Pons (tissue), 1 donor: ENCODE results near the gene MTAP.

Experiments
- DNase-seq: peaks from one replicate; pipeline ENCODE4 v3.0.0-alpha.2; 2016; ENCODE audit warnings: low spot score

MTAP gene

GRCh38 chr9:21852754-21853153, 50.3 kb downstream of the MTAP start:
- DNase-seq, result no peak

- DNase-seq, result no peak
Measured at GRCh38 chr9:21853414-21853813, 51.0 kb downstream of the MTAP start.

DNA sequence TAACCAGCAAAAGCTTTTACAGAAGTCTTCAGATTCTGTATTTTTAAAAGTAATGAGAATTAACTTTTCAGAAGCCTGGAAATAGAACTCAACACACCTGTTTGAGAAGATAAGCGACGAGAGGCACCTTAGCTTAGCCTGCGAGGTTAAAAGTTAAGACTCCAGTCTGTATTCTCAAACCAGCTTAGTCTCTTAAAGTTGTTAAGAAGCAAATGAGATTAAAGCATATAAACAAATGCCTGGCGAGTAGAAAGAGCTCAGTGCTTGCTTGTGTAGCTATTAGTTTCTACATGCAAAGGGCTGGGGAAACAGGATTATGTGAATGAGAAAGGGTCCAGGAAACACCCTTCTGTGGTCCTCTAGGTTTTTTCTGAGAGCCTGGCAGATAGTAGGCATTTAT, 51.7 kb downstream of the MTAP start:
- DNase-seq, result no peak

DNA sequence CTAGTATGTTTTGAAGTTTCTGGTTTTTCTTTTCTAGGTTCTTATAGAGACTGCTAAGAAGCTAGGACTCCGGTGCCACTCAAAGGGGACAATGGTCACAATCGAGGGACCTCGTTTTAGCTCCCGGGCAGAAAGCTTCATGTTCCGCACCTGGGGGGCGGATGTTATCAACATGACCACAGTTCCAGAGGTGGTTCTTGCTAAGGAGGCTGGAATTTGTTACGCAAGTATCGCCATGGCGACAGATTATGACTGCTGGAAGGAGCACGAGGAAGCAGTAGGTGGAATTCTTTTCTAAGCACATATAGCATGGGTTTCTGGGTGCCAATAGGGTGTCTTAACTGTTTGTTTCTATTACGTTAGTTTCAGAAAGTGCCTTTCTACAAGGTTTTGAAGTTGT, 52.2 kb downstream of the MTAP start:
- no peak for DNase-seq

GRCh38 chr9:21856301-21857094, 54.1 kb downstream of the MTAP start:
- no peak for DNase-seq

DNA sequence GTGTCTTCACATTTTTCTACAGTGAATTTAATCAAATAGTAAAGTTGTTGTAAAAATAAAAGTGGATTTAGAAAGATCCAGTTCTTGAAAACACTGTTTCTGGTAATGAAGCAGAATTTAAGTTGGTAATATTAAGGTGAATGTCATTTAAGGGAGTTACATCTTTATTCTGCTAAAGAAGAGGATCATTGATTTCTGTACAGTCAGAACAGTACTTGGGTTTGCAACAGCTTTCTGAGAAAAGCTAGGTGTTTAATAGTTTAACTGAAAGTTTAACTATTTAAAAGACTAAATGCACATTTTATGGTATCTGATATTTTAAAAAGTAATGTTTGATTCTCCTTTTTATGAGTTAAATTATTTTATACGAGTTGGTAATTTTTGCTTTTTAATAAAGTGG, 60.4 kb downstream of the MTAP start:
- no peak for DNase-seq

DNA sequence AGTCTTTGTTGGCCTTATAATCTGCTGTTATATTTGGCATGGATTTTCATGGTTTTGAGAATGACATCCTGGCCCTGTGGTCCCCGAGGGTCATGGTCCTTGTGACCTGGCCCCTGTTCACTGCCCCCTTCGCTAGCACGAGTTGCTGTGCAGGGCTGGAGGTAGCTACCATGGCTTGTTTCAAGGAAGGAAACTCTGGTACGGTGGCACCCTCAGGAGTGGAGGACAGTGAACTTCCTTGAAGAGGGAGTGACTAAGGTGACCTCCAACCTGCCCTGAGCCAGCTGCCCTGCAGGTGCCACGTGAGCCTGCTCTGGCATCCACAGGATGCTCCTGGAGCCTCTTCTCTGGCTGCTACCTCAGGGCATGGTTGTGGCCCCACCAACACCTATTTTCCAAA, 62.1 kb downstream of the MTAP start:
- DNase-seq, result no peak

- DNase-seq, result no peak
Measured at GRCh38 chr9:21866302-21866701, 63.9 kb downstream of the MTAP start.

GRCh38 chr9:21871256-21871975, 69.0 kb downstream of the MTAP start:
- DNase-seq, result no peak

GRCh38 chr9:21872696-21873095, 70.3 kb downstream of the MTAP start:
- DNase-seq, result no peak

DNA sequence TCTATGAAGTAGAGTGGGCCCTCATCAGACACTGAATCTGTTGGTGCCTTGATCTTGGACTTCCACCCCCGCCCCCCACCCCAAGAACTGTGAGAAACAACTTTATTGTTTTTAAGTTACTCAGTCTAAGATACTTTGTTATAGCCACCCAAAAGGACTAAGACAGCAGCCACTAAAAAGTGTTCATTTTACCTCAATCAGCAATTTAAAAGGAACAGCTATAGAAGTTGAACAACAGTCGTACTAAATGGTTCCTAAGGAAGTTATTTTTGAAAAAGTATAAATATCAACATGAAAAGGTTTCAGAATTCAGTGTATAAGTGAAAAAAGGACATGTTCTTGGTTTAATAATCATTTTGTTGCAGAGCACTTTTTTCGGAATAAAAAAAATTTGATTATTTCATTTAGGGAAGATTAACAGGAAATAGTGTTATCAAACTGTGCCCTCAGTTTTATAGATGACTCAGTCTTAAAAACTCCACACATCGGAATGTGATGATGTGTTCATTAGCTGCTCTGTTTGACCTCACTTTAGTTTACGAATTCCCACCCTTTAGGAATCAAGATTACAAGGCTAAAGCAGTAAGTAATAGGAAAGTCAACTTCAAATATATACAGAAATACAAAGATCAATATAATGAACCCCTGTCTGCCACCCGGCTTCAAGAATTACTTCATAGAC, 71.2 kb downstream of the MTAP start:
- DNase-seq, result no peak

DNA sequence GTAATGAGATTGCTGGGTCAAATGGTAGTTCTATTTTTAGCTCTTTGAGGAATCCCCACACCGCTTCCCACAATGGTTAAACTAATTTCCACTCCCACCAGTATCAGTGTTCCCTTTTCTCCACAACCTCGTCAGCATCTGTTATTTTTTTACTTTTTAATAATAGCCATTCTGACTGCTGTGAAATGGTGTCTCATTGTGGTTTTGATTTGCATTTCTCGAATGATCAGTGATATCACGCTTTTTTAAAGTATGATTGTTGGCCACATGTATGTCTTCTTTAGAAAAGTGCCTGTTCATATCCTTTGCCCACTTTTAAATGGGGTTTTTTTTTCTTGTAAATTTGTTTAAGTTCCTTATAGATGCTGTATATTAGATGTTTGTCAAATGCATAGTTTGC, 73.5 kb downstream of the MTAP start:
- DNase-seq, result no peak

DNA sequence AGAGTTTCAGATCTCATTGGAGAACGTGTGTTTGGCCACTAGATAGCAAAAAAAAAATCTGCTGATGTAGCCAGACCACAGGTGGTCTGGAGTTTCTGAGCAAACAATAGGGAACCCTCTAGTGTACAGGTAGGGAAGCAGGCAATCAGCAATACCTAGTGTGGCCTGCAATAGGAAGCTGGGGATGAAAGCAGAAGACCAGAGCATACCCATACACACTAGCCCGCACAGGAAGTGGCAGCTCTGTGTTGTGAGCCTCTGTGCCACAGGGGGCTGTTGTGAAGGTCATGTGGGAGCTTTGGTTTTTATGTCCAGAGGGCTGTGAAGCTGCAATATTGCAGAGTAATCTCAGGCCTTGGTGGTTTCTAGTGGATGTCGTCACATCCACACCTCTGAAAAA, 81.2 kb downstream of the MTAP start:
- DNase-seq, result no peak

- DNase-seq, result no peak
Measured at GRCh38 chr9:21889673-21890072, 87.2 kb downstream of the MTAP start.

DNA sequence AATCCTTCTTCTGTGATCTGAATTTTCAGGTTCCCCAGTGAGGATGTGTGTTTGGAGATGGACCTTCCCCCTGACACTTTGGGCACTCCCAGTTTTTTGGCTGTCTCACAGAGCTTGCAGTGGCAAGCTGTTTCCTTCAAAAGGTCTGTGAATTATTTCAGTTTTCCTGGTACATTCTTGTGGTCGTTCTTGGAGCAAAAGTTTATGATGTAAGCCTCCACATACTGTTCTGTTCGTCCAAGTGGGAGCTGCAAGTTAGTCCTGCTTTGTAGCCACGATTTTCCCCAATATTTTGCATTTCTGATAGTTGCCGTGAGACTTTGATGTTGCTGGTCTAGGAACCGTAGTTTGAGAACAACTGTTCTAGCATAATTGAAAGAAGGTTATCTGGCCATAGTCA, 88.3 kb downstream of the MTAP start:
- DNase-seq, result no peak

GRCh38 chr9:21901546-21901945, 99.1 kb downstream of the MTAP start:
- no peak for DNase-seq

DNA sequence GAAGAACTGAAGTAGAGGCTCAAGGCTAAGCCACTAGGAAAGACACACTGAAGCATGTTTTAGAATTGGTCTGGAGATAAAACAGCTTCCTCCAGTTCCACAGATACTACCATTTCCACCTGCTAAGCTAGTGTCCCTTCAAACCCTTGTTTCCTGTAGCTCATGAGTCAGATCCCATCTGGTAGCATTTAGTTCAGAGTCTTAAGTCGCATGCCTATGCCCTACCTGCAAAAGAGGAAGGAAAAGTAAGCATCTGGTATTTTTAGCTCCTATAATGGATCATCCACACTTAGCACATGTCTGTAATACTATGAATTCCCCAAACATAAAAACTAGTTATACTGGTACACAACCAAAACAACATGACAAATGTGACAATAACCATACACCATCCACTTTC, 99.7 kb downstream of the MTAP start:
- no peak for DNase-seq

DNA sequence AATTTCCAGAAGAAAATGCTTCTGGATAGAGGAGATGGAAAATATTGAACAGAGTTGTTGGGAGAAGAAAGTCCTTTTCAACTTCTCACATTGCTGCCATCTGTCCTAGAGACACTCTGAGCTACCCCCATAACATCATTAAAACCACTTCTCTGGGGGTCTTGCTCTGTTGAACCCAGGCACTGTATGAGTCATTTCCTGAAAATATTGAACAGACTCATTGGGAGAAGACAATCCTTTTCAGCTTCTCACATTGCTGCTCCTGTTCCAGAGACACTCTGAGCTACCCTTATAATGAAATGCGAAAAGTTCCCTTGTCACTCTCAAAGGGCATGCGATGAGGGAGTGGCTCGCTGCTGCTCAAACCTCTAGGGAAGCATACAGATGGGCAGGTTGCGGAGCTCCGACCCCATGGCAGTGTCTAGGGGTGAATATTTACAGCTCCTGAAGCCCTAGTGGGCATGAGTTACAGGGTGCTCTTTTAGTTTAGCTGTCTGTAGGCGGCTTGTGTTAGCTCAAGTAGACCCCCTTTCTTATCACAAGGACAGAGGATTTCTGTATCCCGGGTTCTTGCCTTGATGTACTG, 101.0 kb downstream of the MTAP start:
- no peak for DNase-seq

GRCh38 chr9:21904371-21904770, 101.9 kb downstream of the MTAP start:
- DNase-seq, result no peak

DNA sequence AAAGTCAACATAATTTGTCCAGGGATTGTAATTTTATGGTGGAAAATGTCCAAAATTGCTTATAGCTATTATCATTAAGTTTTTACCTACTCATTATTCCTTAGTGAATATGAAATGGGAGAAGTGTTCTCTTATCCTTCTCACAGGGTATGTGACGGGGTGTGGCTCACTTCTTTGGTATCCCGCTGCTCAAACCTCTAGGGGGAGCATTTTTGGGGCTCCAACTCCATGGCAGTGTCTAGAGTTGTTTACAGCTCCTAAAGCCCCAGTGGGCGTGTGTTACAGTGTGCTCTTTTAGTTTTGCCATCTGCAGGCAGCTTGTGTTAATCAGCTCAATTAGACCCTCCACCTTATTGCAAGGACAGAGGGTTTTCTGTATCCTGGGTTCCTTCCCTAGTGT, 102.3 kb downstream of the MTAP start:
- no peak for DNase-seq

- no peak for DNase-seq
Measured at GRCh38 chr9:21906213-21906612, 103.8 kb downstream of the MTAP start.

- no peak for DNase-seq
Measured at GRCh38 chr9:21906881-21907280, 104.4 kb downstream of the MTAP start.
